HG03135 (cell line): Measurements from ENCODE around the gene ERICH6B.
"Not testable (repeated sequence)": the region's sequence is repeated elsewhere in the genome, so short reads cannot be mapped to it uniquely, and the experiment has no call there.

Experiments
- ATAC-seq: cut with Tn5 transposase; IDR thresholded peaks from one replicate; pipeline ENCODE4 v1.9.1; 2021; ENCODE audit warnings: mild to moderate bottlenecking, moderate library complexity; ENCODE audit not compliant: unreplicated experiment

The ERICH6B gene

DNA sequence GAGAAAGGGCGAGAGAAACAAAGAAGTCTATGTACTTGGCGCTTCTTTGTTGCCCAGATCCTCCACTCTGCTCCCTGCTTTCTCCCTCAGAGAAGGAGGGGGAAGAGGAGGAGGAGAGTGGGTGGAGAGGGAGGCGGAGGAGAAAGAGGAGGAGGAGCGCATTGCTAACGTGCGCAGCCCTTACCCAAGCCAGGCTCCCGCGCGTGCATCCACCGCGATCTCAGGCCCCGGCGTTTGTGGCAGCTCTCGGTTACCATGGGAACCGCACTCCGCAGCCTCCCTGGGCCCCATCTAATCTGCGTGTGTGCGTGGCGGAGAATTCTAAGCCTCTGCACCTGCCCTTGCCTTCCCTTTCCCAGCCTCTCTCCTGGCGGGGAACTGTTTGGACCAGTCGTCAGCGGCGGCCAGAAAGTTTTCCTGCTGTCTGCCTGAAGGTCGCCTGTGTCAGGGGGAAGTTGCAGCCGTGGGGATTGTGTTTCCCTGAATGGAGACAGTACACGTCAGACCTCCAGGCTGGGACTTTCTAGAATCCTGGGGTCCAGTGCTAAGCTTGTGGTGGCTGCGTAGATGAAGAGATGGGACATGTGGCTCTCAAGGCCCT, at the start of gene ERICH6B:
Gene ERICH6B (minus strand): TSS at position 239 of the 601 bp plus-strand sequence. CDS start 18,734 bp downstream, outside the sequence.
- no peak for ATAC-seq

DNA sequence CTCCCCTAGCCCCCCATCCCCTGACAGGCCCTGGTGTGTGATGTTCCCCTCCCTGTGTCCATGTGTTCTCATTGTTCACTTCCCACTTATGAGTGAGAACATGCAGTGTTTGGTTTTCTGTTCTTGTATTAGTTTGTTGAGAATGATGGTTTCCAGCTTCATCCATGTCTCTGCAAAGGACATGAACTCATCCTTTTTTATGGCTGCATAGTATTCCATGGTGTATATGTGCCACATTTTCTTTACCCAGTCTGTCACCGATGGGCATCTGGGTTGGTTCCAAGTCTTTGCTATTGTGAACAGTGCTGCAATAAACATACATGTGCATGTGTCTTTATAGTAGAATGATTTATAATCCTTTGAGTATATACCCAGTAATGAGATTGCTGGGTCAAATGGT, 47.4 kb upstream of the ERICH6B start:
- not testable (repeated sequence) for ATAC-seq

DNA sequence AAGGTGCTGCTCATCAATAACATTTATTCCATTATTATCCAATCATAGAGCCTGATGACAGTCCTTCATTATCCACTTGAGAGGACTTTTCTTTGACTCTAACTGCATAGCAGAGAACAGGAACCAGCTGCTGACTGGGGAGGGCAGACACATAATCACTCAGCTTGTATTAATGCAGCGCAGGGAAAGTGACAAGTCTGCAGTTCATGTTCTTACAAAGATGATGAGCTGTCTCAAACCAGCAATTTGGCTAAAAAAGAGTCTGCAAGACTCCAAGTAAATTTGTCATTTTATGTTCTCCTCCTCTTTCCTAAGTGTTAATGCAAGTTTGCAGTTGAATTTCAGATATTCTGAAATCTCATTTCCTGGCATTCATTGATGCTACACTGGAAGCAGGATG, 46.6 kb upstream of the ERICH6B start:
- ATAC-seq = no peak

DNA sequence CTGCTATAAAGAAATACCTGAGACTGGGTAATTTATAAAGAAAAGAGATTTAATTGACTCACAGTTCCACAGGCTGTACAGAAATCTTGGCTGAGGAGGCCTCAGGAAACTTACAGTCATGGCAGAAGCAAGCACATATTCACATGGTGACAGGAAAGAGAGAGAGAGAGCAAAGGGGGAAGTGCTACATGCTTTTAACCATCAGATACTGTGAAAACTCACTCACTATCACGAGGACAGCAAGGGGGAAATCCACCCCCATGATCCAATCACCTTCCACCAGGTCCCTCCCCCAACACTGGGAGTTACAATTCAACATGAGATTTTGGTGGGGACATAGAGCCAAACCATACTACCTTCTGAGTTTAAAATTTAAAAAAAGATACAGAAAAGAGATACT, 44.9 kb upstream of the ERICH6B start:
- ATAC-seq = not testable (repeated sequence)

DNA sequence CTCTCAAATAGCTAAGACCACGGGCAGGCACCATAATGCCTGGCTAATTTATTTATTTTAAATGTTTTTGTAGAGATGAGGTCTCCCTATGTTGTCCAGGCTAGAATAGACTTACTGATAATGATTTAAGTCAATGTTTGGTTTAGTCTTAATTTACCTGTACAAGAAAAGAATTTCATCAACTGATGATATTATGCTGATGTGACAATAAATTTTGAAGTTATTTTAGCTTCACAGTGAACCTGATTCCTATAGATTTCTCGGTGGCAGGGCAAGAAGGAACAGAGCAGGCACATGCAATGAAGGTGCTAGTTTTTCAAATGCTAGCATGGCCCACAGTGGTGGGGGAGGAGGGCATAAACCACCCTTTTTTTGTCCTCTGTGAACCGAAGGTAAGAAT, 44.0 kb upstream of the ERICH6B start:
- no peak for ATAC-seq

DNA sequence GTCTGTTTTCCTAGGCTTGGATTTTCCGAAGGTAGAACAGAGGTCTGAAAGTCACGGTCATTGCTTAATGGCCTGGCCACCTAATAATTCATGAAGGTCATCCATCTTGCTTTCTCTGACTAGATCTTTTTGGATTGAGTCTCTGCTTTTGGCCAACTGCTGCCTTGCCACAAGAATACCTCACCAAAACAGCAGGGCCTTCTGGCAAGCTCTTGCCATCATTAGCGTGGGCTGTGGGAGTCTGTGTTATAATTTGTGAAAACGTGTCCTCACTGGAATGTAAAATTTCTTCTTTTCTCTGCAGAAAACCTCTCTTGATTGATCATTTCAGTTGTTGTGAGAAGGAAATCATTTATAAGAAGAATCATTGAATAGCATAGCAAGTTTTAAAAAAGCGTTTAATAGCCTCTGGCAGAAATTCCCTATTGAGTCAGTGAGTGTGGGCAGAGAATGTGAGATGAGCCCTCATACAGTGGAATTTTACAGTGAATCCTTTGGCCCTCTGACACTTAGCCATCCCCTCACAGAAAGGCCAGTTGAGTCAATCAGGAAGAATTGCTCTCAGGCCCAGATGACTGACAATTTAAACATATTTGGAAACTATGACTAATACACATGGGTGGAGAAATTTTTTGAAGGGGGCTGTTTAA, 43.2 kb upstream of the ERICH6B start:
- ATAC-seq = no peak

DNA sequence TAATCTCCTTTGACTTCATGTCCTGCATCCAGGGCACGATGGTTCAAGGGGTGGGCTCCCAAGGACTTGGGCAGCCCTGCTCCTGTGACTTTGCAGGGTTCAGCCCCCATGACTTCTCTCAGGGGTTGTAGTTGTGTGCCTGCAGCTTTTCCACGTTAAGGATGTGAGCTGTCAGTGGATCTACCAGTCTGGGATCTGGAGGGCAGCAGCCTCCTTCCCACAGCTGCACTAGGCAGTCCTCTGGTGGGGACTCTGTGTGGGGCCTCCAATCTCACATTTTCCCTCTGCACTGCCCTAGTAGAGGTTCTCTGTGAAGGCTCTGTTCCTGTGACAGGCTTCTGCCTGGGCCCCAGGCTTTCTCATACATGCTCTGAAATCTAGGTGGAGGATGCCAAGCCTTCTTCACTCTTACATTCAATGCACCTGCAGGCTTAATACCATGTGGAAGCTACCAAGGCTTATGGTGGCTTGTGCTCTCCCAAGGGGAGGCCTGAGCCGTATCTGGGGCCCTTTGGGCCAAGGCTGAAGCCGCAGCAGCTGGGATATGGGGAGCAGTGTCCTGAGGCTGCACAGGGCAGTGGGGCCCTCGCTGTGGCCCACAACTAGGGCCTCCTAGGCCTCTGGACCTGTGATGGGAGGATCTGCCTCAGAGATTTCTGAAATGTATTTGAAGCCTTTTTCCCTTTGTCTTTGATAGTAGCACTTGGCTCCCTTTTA, 39.3 kb upstream of the ERICH6B start:
- no peak for ATAC-seq

DNA sequence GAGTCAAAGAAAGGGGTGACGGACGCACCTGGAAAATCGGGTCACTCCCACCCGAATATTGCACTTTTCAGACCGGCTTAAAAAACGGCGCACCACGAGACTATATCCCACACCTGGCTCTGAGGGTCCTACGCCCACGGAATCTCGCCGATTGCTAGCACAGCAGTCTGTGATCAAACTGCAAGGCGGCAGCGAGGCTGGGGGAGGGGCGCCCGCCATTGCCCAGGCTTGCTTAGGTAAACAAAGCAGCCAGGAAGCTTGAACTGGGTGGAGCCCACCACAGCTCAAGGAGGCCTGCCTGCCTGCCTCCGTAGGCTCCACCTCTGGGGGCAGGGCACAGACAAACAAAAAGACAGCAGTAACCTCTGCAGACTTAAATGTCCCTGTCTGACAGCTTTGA, 29.7 kb upstream of the ERICH6B start:
- ATAC-seq = not testable (repeated sequence)

DNA sequence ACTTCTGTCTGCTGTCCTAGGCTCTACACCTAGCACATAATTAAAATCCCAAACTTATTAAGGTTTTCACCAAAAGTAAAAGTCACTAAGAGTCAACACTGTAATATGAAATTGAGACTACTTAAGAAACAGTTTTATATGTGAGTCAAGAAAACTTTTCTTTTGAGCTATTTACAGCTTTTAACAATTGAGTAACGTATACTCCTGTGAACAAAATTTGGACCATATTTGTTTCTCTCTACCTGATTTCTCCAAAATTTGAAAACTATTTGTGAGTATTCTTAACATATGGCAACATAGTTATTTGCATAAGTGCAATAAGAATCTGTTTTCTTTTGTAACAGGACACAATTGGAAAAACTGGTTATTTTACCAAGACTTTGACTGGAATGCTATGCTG, 26.6 kb upstream of the ERICH6B start:
- ATAC-seq = not testable (repeated sequence)

DNA sequence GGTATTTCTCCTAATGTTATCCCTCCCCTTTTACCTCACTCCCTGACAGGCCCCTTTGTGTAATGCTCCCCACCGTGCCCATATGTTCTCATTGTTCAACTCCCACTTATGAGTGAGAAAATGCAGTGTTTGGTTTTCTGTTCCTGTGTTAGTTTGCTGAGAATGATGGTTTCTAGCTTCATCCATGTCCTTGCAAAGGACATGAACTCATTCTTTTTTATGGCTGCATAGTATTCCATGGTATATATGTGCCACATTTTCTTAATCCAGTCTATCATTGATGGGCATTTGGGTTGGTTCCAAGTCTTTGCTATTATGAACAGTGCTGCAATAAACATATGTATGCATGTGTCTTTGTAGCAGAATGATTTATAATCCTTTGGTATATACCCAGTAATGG, 19.8 kb upstream of the ERICH6B start:
- ATAC-seq = not testable (repeated sequence)

DNA sequence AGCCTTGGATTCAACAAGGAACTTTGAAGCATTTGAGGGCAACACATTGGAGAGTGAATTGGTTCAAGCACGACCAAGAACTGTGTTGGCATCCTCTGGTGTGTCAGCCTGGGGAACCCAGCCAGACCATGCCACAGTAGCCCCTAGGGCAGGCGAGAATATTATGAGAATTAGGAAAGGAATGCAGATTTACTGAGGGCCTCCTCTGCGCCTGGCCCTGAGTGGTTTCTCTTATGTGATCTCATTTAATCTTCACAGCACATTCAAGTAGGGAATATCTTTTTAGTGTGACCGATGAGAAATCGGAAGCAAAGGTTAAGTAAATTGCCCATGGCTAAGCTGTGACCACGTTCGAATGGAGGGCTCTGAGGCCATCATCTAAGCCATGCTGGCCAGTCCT, 15.3 kb upstream of the ERICH6B start:
- ATAC-seq = no peak

DNA sequence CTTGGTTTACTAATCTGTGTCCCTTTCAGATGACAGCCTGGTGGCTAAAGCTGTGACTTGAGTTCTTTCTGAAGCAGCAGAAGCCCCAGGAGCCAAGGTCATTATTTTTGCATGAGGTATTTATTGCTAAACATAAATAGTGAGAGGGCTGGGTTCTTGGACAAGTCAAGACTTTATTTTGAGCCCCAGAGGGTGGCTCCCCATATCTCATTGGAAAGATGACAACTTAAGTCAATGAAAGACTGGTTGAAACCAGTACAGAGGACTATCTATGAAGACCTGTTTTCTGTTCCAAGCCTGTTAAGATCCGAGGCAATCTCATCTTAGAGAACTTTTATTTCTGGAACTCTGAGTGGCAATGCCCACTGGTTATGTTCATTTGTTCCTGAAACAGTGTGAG, 14.4 kb upstream of the ERICH6B start:
- ATAC-seq = no peak

DNA sequence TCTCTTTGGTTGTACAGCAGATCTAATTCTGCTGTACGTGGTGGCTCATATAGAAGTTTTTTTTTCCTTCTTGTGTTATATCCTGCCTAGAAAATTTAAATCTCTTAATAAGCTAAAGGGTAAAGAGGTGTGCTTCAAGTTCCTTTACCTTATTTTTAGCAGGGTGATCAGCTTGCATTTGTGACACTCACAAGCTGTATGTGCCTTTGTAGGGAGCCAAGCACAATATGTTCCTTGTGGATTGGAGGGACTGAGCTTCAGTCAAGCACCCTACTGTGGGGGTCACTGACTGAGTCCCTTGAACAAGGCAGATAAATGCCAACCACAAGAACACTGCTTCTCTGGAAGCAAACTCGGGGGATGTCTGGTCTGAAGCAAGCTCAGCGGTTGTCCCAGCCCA, 12.6 kb upstream of the ERICH6B start:
- ATAC-seq = no peak

DNA sequence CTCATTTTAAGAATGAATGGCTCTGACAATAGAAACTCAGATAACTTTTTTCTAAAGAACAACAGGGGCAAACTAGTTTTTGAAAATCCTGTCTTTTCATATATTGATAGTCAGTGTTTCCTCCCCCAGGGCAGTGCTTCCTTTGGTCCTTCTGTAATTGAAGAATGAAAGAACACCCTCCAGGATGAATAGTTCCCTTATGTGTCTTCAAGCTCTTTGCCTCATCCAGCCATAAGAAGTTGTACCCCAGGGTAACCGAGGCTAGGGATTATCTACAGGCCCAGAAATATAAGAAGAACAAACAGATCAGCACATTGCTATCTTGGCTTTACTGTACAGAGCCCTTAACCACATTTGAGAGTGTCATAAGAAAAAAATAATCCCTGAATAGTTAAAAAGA, 12.1 kb upstream of the ERICH6B start:
- no peak for ATAC-seq

DNA sequence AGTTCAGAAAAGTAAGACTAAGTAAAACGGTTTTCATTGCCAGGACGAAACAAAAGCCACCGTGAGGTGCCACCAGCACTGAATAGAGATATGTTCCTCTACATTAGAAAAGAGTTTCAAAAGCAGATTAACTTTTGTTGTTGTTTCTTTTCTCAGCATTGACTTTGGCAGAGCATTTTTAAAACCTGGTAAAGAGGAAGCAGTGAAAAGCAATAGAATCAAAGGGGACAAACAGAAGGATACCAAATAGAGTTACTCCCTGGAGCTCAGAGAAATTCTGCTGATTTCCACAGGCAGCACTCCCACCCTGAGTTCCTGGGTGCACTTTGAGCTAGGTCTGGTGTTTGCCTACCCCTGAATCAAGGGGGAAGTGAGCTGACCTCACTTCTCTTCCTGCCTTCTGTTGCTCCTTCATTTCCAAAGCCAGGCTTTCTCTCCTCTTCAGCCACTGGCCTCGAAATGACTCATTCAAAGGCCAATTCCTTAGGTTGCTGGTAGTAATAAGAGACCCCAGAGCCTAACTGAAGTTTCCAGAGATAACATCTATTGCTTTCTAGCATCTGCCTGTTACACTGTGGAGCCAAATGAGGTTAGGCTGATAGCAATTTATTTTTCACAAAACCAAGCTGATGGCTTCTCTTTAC, 11.3 kb upstream of the ERICH6B start:
- ATAC-seq = no peak

DNA sequence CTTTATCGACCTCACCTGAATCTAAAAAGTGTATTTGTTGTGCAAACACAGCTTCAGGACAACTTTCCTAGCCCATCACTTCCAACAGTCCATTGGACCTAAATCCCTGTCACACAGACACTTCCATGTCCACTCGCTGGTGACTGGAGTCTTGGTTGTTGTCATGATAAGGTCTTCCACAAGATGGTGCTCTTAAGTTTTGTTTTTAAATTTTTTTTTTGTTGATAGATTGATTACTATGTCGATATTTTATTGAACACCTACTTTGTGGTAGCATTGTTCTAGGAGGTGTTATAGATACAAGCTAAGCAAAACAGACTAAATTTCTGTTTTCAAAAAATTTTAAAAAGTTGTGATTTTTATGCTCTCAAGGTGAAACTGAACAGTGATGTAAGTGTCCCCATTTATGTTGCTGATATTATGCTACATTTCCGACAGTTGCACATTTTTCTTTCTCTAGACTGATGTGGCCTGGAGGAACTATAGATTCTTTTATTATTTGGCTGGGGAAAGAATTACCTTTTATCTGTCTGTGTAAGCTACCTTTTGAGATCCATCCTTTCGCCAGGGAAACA, 8.1 kb upstream of the ERICH6B start:
- no peak for ATAC-seq

DNA sequence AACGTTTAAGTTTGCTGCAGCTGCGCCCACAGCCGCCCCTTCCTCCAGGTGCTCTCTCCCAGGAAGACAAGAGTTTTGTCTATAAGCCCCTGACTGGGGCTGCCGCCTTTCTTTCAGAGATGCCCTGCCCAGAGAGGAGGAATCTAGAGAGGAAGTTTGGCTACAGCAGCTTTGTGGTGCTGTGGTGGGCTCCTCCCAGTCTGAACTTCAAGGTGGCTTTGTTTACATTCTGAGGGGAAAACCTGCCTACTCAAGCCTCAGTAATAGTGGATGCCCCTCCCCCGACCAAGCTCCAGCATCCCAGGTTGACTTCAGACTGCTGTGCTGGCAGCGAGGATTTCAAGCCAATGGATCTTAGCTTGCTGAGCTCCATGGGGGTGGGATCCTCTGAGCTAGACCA, 6.4 kb upstream of the ERICH6B start:
- no peak for ATAC-seq

DNA sequence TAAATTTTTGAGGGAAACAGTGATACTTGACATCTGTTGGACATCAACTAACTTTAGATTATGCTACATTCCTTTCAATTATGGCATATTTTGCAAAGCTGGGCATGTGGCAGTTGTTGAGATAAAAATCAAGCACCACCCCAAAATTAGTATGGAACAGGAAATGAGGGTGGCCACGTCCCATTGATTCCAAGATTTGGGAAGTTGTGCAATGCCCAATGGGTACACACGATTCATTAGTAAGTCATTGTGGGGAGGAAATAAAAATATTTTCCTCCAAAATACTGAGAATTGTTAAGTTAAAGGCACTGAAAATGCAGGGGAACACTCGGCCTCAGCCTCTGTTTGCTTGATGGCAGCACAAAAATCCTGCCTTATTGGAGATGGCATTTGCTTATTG, 7.6 kb downstream of the ERICH6B start:
- no peak for ATAC-seq

DNA sequence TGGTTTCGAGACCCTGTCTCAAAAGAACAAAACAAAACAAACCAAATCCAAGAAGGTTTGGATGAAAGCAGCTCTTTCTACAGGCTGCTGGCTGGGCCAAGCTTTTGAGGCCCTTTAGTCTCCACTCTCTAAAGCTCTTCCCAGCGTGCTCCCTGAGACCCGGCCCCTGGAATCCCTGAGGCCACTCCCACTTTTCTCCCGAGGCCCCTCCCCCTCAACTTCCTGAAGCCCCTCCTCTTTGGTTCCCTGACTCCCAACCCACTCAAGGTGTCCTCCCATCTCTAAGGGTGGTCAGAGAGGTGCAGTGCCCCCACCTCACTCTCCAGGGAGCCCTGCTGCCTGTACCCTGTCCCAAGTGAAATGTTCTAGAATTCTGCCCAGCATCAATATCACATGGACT, 10.6 kb downstream of the ERICH6B start:
- no peak for ATAC-seq

DNA sequence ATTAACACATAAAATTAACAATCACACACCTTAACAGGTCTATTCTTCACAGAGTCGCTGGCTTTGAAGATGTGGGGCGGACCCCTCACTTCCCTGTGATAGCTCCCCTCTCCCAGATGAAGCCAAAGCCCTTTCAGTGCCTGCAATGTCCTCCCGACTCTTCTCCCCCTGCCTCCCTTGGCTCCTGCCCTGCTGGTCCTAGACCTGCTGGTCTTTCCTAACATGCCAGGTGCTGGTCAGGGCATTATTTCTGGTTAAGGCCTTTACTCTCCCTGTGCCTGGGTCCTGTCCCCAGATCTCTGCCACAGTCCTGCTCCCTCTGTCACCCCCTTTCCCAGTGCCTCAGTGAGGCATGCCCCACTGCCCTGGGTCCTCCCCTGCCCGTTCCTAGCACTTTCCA, 12.2 kb downstream of the ERICH6B start:
- ATAC-seq = no peak
